ENCODE data around the gene CHSY3. TPM values are rescaled to one million over a fixed set of nuclear protein-coding genes. Genes with fewer than 3 reads are reported as not detected.

Gene CHSY3
- total RNA-seq, 2 donors from 2014 or later, result 1.2 to 2.0 TPM

DNA sequence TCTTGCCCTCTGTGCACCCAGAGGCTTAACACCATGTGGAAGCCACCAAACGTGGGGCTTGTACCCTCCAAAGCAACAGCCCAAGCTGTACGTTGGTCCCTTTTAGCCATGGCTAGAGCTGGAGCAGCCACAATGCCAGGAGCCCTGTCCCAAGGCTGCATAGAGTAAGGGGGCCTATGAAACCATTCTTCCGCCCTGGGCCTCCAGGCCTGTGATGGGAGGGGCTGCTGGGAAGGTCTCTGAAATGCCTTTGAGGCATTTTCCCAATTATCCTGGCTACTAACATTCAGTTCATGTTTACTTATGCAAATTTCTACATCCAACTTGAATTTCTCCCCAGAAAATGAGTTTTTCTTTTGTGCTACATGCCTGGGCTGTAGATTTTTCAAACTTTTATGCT is 33.8 kb downstream of the CHSY3 start:
- no peak for DNase-seq
- TF ChIP-seq CTCF (conservative IDR thresholded peaks at IDR 0.05), result no peak
- Histone ChIP-seq H3K27me3 (ENCODE audit: control insufficient read depth, insufficient read depth, low read length, poor library complexity, severe bottlenecking) (no peaks in the 10 kb centered on the region), H3K36me3 (ENCODE audit: control insufficient read depth, insufficient read depth, low read length) (no peaks in the 10 kb centered on the region), H3K9me3 (ENCODE audit: control insufficient read depth, low read length) (peaks cover 6% of the 10 kb centered on the region), H3K4me1 (ENCODE audit: control insufficient read depth, insufficient read depth, low read length) (no peaks in the 10 kb centered on the region), H3K4me3 (ENCODE audit: low read length) (no peak overlapping the region), H3K9ac (ENCODE audit: extremely low read depth, low read length, poor library complexity, severe bottlenecking) (no peak overlapping the region), H3K27ac (ENCODE audit: low read depth, low read length) (no peak overlapping the region)
- no peak overlapping the region for H3K4me3 Mint-ChIP-seq
- H3K27ac Mint-ChIP-seq, result no peak overlapping the region
- no peaks in the 10 kb centered on the region for H3K36me3 Mint-ChIP-seq (ENCODE audit: low read depth)
- H3K9me3 Mint-ChIP-seq, result peaks cover 16% of the 10 kb centered on the region
- H3K27me3 Mint-ChIP-seq (ENCODE audit: insufficient read depth), result no peaks in the 10 kb centered on the region
- H3K4me1 Mint-ChIP-seq, result no peaks in the 10 kb centered on the region
- 85 to 100% methylated on average over 2 to 3 of the region's 3 CpGs for WGBS, 2 experiments (ENCODE audit: insufficient coverage in 1 of 2, insufficient read length in 1 of 2)

GRCh38 chr5:129943936-129944335 is 39.7 kb downstream of the CHSY3 start:
- no peak overlapping the region for H3K4me3 Mint-ChIP-seq
- Histone ChIP-seq H3K9me3 (ENCODE audit: control insufficient read depth, low read length) (no peaks in the 10 kb centered on the region), H3K9ac (ENCODE audit: extremely low read depth, low read length, poor library complexity, severe bottlenecking) (no peak overlapping the region), H3K4me3 (ENCODE audit: low read length) (no peak overlapping the region), H3K4me1 (ENCODE audit: control insufficient read depth, insufficient read depth, low read length) (no peaks in the 10 kb centered on the region), H3K36me3 (ENCODE audit: control insufficient read depth, insufficient read depth, low read length) (no peaks in the 10 kb centered on the region), H3K27me3 (ENCODE audit: control insufficient read depth, insufficient read depth, low read length, poor library complexity, severe bottlenecking) (no peaks in the 10 kb centered on the region), H3K27ac (ENCODE audit: low read depth, low read length) (no peak overlapping the region)
- H3K4me1 Mint-ChIP-seq, result no peaks in the 10 kb centered on the region
- TF ChIP-seq CTCF (conservative IDR thresholded peaks at IDR 0.05), result no peak
- H3K27me3 Mint-ChIP-seq (ENCODE audit: insufficient read depth), result no peaks in the 10 kb centered on the region
- H3K27ac Mint-ChIP-seq, result no peak overlapping the region
- no peak for DNase-seq
- H3K9me3 Mint-ChIP-seq, result no peaks in the 10 kb centered on the region
- 58% methylated on average over 1 of the region's 1 CpG; no CpG with 5 or more reads in 1 of the 2 experiments for WGBS, 2 experiments (ENCODE audit: insufficient coverage in 1 of 2, insufficient read length in 1 of 2)
- no peaks in the 10 kb centered on the region for H3K36me3 Mint-ChIP-seq (ENCODE audit: low read depth)

DNA sequence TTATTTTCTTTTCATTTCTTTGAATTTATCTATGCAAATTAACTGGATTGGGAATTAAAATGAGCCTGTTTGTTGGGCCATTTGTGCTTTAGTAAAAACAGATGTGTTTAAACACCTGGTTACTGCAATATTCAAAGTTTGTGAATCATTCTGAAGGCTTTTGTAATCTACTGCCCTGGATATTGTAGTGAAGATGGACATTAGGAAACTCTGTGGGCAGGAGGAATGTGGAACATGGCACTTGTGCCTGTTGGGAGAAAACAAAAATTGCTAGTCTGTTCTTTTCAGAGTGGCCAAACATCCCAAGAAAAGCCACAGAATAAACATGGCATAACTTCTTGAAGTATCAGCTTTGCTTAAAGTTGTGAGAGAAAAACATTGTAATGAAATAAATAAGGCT is 40.8 kb downstream of the CHSY3 start:
- no peak overlapping the region for H3K27ac Mint-ChIP-seq
- H3K27me3 Mint-ChIP-seq (ENCODE audit: insufficient read depth), result no peaks in the 10 kb centered on the region
- no peaks in the 10 kb centered on the region for H3K36me3 Mint-ChIP-seq (ENCODE audit: low read depth)
- Histone ChIP-seq H3K36me3 (ENCODE audit: control insufficient read depth, insufficient read depth, low read length) (no peaks in the 10 kb centered on the region), H3K27me3 (ENCODE audit: control insufficient read depth, insufficient read depth, low read length, poor library complexity, severe bottlenecking) (no peaks in the 10 kb centered on the region), H3K4me3 (ENCODE audit: low read length) (no peak overlapping the region), H3K27ac (ENCODE audit: low read depth, low read length) (no peak overlapping the region), H3K9me3 (ENCODE audit: control insufficient read depth, low read length) (no peaks in the 10 kb centered on the region), H3K9ac (ENCODE audit: extremely low read depth, low read length, poor library complexity, severe bottlenecking) (no peak overlapping the region), H3K4me1 (ENCODE audit: control insufficient read depth, insufficient read depth, low read length) (no peaks in the 10 kb centered on the region)
- no peak for DNase-seq
- no peak overlapping the region for H3K4me3 Mint-ChIP-seq
- H3K9me3 Mint-ChIP-seq, result no peaks in the 10 kb centered on the region
- no peaks in the 10 kb centered on the region for H3K4me1 Mint-ChIP-seq
- TF ChIP-seq CTCF (conservative IDR thresholded peaks at IDR 0.05), result no peak

Measured in endodermal cell (in vitro differentiated cells).